GM10847 (cell line): ENCODE data around the gene LCMT1.

Experiments
- POLR2A ChIP-seq: IDR thresholded peaks from 2 replicates; pipeline ENCODE4 v1.6.1; 2011; ENCODE audit not compliant: insufficient read length; ENCODE audit errors: extremely low read depth

The LCMT1 gene

GRCh38 chr16:25121824-25122600, 10.5 kb downstream of the LCMT1 start:
- TF ChIP-seq POLR2A = no peak

- no peak for TF ChIP-seq POLR2A
Observed at GRCh38 chr16:25124503-25124902, 13.0 kb downstream of the LCMT1 start.

DNA sequence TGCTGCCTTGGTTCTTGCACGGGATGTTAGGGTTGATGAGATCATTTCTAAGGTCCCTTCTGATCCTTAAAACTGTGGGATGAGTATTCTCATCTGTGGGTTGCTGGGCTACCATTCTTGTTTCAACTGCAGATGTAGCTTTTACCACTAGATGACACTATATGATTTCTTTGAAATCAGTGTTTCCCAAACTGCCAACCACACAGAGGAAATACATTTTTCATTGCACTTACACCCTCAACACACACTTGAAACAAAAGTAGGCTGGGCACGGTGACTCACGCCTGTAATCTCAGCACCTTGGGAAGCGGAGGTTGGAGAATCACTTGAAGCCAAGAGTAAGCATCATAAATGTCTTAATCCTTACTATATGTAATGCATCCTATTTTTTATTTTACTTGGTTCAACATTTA, 15.3 kb downstream of the LCMT1 start:
- no peak for TF ChIP-seq POLR2A

- TF ChIP-seq POLR2A = no peak
Observed at GRCh38 chr16:25134166-25134700, 22.7 kb downstream of the LCMT1 start.

DNA sequence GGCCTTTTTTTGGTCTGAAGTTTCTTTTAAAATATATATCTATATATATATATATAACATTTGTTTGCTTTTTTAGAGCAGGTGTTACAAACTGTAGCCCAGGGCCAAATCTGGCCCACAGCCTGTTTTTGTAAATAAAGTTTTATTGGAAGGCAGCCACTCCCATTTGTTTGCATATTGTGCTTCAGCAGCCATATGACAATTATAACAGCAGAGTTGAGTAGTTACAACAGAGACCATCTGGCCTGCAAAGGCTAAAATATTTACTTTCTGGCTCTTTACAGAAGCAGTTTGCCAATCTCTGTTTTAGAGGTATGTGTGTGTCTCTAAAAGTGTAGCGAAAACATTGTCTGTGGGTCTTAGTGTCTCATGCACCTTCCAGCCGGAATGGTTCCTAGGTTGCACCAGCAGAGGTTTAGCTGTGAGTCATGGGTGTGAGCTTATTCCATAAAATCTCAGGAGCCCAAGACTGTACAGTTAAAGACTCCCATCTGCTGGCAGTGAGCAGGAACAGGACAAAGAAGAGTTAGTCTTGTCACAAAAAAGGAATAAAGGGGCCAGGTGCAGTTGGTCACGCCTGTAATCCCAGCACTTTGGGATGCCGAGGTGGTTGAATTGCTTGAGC, 23.8 kb downstream of the LCMT1 start:
- no peak for TF ChIP-seq POLR2A

DNA sequence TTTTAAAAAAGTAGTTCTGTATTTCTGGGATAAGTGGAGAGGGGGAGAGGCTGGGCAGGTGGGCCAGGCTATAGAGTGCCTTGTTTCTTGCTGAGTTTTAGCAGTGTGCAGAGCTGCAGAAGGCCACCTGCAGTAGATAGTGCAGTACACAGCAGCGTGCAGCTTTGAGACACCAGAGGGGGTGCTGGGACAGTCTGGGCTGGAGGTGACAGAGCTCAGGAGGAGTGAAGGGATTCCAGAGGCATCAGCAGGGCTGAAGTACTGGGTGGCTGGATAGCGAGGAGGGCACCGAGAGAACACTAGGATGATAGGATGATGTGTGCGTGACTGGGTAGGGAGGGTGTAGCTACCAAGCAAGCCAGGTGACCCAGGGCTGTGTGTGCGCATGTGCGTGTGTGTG, 26.6 kb downstream of the LCMT1 start:
- TF ChIP-seq POLR2A = no peak

DNA sequence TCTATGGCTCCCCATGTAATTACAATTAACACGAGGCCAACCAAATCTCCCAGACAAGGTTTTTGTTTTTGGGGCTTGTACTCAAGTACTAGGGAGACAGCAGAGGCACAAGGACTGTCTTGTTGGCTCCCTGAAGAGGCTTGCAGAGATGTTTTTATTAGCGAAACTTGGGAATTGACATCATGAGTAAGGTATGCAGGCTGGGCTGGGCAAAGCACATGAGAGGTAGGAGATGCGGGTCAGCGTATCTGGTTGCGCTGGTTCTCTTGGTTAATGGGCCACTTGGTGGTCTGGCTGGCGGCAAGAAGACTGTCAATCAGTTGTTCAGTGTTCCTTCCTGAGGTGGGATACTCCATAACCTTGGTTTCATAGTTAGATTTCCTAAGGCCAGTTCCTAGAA, 28.9 kb downstream of the LCMT1 start:
- TF ChIP-seq POLR2A = no peak

- no peak for TF ChIP-seq POLR2A
Observed at GRCh38 chr16:25141648-25142047, 30.1 kb downstream of the LCMT1 start.

DNA sequence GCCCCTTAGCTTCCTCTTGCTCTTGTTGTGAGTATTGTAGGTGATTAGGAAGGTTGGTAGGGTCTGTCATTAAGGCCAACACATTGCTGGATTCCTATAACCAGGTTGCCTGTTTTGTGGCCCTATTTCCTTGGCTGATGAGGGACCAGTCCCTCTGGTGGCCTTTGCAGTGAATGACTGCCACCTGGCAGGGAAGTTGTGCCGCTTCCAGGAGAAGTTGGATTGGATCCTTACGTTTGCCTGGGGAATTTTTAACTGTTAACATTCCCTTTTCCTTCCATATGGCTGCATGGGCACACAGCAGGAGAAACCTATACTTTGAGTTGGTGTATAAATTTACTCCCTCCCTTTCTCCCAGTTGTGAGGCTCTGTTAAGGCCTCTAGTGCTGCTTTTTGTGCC, 32.4 kb downstream of the LCMT1 start:
- TF ChIP-seq POLR2A = no peak

DNA sequence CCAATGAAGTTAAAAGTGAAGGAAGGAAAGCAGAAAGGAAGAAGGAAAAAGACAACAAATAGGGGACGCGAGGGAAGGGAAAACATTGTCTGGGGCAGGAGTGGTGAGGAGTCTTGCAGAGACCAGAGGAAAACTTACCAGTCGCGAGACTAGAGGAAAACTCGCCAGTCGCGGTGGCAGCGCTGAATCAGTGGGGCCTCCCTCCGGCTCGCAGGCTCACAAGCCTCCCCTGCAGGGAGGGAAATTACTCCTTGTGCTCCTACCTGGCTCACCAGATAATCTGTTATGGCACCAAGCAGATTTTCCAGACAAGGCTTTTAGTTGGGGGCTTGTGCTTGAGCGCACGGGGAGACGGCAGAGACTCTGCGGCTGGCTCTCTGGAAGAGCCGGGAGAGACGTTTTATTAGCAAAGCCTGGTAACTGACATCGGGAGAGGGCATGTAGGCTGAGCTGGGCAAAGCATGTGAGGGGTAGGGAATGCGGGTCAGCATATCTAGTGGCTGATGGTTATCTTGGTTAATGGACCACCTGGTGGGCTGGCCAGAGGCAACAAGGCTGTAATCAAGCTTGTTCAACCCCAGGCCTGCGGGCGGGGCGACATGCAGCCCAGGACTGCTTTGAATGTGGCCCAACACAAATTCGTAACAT, 37.1 kb downstream of the LCMT1 start:
- no peak for TF ChIP-seq POLR2A

DNA sequence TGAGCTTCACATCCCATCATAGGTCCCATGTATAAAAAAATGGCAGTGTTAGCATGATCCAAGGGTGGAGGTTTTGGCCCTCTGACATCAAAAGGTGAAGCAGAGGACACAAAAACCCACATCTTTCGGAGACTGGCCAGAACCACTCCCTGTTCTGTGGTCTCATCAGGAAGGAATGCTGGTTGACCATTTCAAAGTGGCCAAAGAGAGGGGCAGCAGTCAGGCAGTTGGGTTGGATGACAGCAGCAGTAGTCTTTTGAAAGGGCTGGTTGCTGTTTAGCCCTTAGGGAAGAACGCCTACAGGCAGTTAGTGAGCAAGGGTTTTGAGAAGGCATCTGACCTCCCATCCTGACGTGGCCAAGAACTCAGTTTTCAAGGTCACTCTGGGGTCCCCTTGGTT, 40.5 kb downstream of the LCMT1 start:
- no peak for TF ChIP-seq POLR2A

DNA sequence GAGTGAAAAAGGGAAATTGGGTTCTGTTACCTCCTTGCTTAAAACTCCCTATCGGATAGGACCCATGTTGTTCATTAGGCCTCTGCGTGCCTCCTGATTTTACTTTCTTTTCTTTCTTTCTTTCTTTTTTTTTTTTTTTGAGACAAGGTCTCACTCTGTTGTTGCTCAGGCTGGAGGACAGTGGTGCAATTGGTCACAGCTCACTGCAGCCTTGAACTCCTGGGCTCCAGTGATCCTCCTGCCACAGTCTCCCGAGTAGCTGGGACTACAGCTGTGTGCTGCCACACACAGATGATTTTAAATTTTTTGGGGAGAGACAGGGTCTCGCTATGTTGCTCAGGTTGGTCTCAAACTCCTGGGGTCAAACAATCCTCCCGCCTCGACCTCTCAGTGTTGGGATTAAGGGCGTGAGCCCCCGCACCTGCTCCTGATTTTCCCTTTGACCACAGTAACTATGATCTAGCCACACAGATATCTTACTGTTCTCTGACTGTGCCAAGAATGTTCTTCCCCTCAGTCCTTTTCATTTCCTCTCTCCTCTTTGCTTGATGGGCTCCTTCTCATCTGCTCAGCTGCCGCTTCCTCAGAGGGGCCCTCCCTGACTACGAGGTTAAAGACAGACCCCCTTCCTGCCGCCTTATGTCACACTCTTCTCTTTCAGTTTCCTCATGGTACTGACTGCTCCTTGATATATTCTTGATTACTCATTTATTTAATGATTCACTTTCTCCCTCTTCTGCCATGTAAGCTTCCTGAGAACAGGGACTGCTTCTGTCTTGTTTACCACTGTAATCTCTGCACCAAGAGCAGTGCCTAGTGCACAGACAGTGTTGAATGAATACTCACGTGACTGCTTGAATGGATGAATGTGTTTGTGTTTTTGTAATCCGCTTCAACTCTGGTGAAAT, 44.3 kb downstream of the LCMT1 start:
- no peak for TF ChIP-seq POLR2A

DNA sequence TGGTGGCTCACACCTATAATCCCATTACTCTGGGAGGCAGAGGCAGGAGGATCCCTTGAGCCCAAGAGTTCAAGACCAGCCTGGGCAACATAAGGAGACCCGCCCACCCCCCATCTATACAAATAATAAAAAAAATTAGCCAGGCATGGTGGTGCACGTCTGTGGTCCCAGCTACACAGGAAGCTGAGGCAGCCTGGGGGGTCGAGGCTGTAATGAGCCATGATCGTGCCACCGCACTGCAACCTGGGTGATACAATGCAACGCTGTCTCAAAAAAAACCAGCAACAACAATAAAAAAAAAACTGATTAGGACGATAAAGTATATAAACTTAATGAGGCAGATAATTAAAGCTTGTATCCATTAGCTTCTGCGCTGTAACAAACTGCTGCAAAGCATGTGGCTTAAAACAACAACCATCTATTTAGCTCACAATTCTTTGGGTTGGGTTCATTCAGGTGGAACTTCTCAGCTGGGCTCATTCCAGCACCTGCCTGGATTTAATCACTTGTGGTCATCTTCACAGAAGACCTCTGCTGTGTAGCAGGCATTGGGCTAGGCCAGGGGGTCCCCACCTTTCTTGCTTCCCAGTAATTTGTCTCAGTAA, 45.8 kb downstream of the LCMT1 start:
- TF ChIP-seq POLR2A = no peak

DNA sequence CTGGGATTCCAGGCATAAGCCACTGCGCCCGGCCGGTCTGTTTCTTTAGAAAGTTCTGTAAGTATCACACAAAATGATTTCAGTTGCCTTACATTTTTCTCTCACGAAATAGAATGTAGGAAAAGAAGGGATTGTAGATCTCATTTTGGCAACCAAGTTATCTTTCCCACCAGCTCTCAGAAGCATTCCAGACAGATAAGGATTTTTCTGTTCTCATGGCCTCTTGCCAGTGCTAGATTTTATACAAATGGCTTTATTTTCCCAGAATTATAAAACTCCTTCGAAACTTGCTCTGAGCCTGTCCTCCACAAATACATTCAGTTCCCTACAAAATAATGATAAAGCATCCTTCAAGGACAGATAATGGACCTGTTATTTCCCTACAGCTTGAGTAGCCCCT, 46.9 kb downstream of the LCMT1 start:
- no peak for TF ChIP-seq POLR2A
